Breast epithelium (tissue), 4 donors: ENCODE measurements around the gene RPS28. TPM values are rescaled to one million over a fixed set of nuclear protein-coding genes. Genes with fewer than 3 reads are reported as not detected.

Source experiments
- DNase-seq, 2 donors: peaks; one replicate each; pipeline ENCODE4 v3.0.0-alpha.2; 2019; ENCODE audit warnings: low spot score in 2 of 2
- H3K27ac ChIP-seq, 2 donors: fragments of 200-600 bp; sonication (generic) in 1 of 2; one replicate each; pipeline ENCODE4 v1.5.1; 2016 to 2019; ENCODE audit warnings: mild to moderate bottlenecking in 1 of 2
- H3K27me3 ChIP-seq, 2 donors: fragments of 200-600 bp; sonication (generic) in 1 of 2; one replicate each; pipeline versions ENCODE4 v1.5.1 to v1.6.0; 2017 to 2019; ENCODE audit warnings: control low read depth in 1 of 2, mild to moderate bottlenecking in 1 of 2
- H3K36me3 ChIP-seq: fragments of 200-600 bp; one replicate; pipeline ENCODE4 v1.5.1; 2019
- H3K4me1 ChIP-seq, 2 donors: fragments of 200-600 bp; sonication (generic); one replicate each; pipeline ENCODE4 v1.5.1; 2016 to 2019; ENCODE audit warnings: control low read depth in 1 of 2
- H3K4me3 ChIP-seq, 3 donors: fragments of 200-600 bp; sonication (generic); 1 replicate in 2 of 3; 2 replicates in 1 of 3; pipeline ENCODE4 v1.5.1; 2016 to 2019; ENCODE audit warnings: mild to moderate bottlenecking in 3 of 3, moderate library complexity in 2 of 3
- H3K9me3 ChIP-seq, 2 donors: fragments of 200-600 bp; sonication (generic) in 1 of 2; one replicate each; pipeline ENCODE4 v1.5.1; 2016 to 2019; ENCODE audit warnings: control low read depth in 1 of 2
- CTCF ChIP-seq, 3 donors: fragments of 450-650 bp; IDR thresholded peaks; one replicate each; pipeline ENCODE4 v1.5.1; 2016 to 2017; ENCODE audit warnings: antibody characterized with exemption in 3 of 3, mild to moderate bottlenecking in 3 of 3, moderate library complexity in 3 of 3
- POLR2A ChIP-seq: fragments of 450-650 bp; IDR thresholded peaks from one replicate; pipeline ENCODE4 v1.6.1; 2016; ENCODE audit warnings: antibody characterized with exemption, mild to moderate bottlenecking, moderate library complexity
- POLR2AphosphoS5 ChIP-seq, 3 donors: sonication (generic); formaldehyde crosslinking; IDR thresholded peaks; one replicate each; pipeline ENCODE4 v1.6.1; 2017; ENCODE audit warnings: antibody characterized with exemption in 3 of 3
- intact Hi-C: fragments of 100-400 bp; cut with DNase I; formaldehyde crosslinking; loops from one replicate; pipeline ENCODE4 v1.15.1; 2023; ENCODE audit warnings: low total_unique reads
- total RNA-seq, 3 donors: library from RNA; depleted of rRNA; stranded (reverse); fragments of >200 nt; gene quantifications; one replicate each; pipeline ENCODE4 v1.1.0, GENCODE V29; 2016

Gene RPS28
- total RNA-seq, 3 donors from 2014 or later = 676 to 1,337 (median 789) TPM

- Histone ChIP-seq H3K27me3 (no peaks in the 10 kb centered on the region), H3K4me1 (peaks cover 11 to 28% of the 10 kb centered on the region in 2 donors), H3K27ac (peak overlapping the region; percentile 81 to 93), H3K4me3 (peak overlapping the region; percentile 65 to 99 (median 73)), H3K9me3 (no peaks in the 10 kb centered on the region), H3K36me3 (no peaks in the 10 kb centered on the region)
- intact Hi-C loops = no loop called here
- DNase-seq = no peak
- no peak for TF ChIP-seq CTCF (IDR thresholded peaks at IDR 0.05)
- TF ChIP-seq POLR2AphosphoS5 (IDR thresholded peaks at IDR 0.05) = no peak
- TF ChIP-seq POLR2A = no peak
Measured at GRCh38 chr19:8366961-8367326, 45.6 kb downstream of the RPS28 start.

GRCh38 chr19:8367327-8368001 is 46.2 kb downstream of the RPS28 start:
- H3K9me3 ChIP-seq = no peaks in the 10 kb centered on the region
- peak overlapping the region; percentile 81 to 93 for H3K27ac ChIP-seq
- H3K4me3 ChIP-seq = peak overlapping the region; percentile 65 to 99 (median 73)
- no peaks in the 10 kb centered on the region for H3K36me3 ChIP-seq
- no peaks in the 10 kb centered on the region for H3K27me3 ChIP-seq
- intact Hi-C loops = no loop called here
- H3K4me1 ChIP-seq = peaks cover 11 to 23% of the 10 kb centered on the region in 2 donors
- DNase-seq = peak; percentile 96 to 97
- TF ChIP-seq POLR2AphosphoS5 (IDR thresholded peaks at IDR 0.05) (peak; percentile 70 to 89 (median 77)), CTCF (IDR thresholded peaks at IDR 0.05) (no peak)

- Histone ChIP-seq H3K4me1 (peaks cover 11 to 12% of the 10 kb centered on the region in 2 donors), H3K9me3 (no peaks in the 10 kb centered on the region), H3K27ac (peak overlapping the region; percentile 18 to 84), H3K27me3 (no peaks in the 10 kb centered on the region), H3K4me3 (peak overlapping the region in 2 of 3 donors; percentile 15 to 47), H3K36me3 (no peaks in the 10 kb centered on the region)
- TF ChIP-seq POLR2AphosphoS5 (IDR thresholded peaks at IDR 0.05) = no peak
- no peak for TF ChIP-seq CTCF (IDR thresholded peaks at IDR 0.05)
- no peak for TF ChIP-seq POLR2A
- intact Hi-C loops = no loop called here
- no peak for DNase-seq
Measured at GRCh38 chr19:8370176-8371010, 49.1 kb downstream of the RPS28 start.

GRCh38 chr19:8371011-8371804 is 49.9 kb downstream of the RPS28 start:
- Histone ChIP-seq H3K27me3 (no peaks in the 10 kb centered on the region), H3K9me3 (no peaks in the 10 kb centered on the region), H3K36me3 (no peaks in the 10 kb centered on the region), H3K27ac (peak overlapping the region; percentile 18 to 84), H3K4me1 (peaks cover 10 to 12% of the 10 kb centered on the region in 2 donors), H3K4me3 (peak overlapping the region in 2 of 3 donors; percentile 15 to 47)
- TF ChIP-seq POLR2A (no peak), POLR2AphosphoS5 (IDR thresholded peaks at IDR 0.05) (no peak), CTCF (IDR thresholded peaks at IDR 0.05) (no peak)
- intact Hi-C loops = no loop called here
- DNase-seq = no peak

Other genes starting within 250 kb of the RPS28 start
- 1 to 10 TPM in 1 of 3 donors, under 1 TPM in 1, not detected in 1; 0.66 to 7.9 TPM for gene FBN3, start 171.9 kb upstream of the RPS28 start, total RNA-seq
- 100 to 1,000 TPM in 1 of 3 donors, 10 to 100 TPM in 2; 26.4 to 141 (median 64.1) TPM for gene CERS4, start 112.1 kb upstream of the RPS28 start, total RNA-seq
- gene CD320, start 13.1 kb upstream of the RPS28 start, total RNA-seq = 10 to 100 TPM; 26.9 to 98.6 (median 30.9) TPM
- 10 to 100 TPM; 23.2 to 27.5 (median 25.8) TPM for gene NDUFA7, start 121 bp upstream of the RPS28 start, total RNA-seq
- 10 to 100 TPM in 1 of 3 donors, 1 to 10 TPM in 2; 5.6 to 26.2 (median 7.8) TPM for gene KANK3, start 21.8 kb downstream of the RPS28 start, total RNA-seq
- gene ANGPTL4, start 42.7 kb downstream of the RPS28 start, total RNA-seq = 100 to 1,000 TPM in 2 of 3 donors, 10 to 100 TPM in 1; 90.9 to 186 (median 118) TPM
- 10 to 100 TPM; 39.5 to 57.7 (median 41.3) TPM for gene RAB11B, start 68.9 kb downstream of the RPS28 start, total RNA-seq
- 100 to 1,000 TPM; 126 to 224 (median 132) TPM for gene MARCHF2, start 91.8 kb downstream of the RPS28 start, total RNA-seq
- gene HNRNPM, start 123.5 kb downstream of the RPS28 start, total RNA-seq = 100 to 1,000 TPM in 2 of 3 donors, 10 to 100 TPM in 1; 84.8 to 153 (median 116) TPM
- under 1 TPM; 0.16 to 0.73 (median 0.33) TPM for gene PRAM1, start 181.1 kb downstream of the RPS28 start, total RNA-seq
- gene ZNF414, start 192.7 kb downstream of the RPS28 start, total RNA-seq = 10 to 100 TPM in 1 of 3 donors, 1 to 10 TPM in 2; 7.4 to 13.5 (median 7.5) TPM